Thyroid gland (tissue), 4 donors: ENCODE data around the gene FEM1C.

Experiments used
- POLR2A ChIP-seq, 2 donors: fragments of 450-650 bp; IDR thresholded peaks; one replicate each; pipeline ENCODE4 v1.6.1; 2017; ENCODE audit warnings: antibody characterized with exemption in 2 of 2, mild to moderate bottlenecking in 2 of 2, moderate library complexity in 1 of 2
- TF ChIP-seq, protein P1 (sequence below), 6 experiments: fragments of 200-600 bp in 3 of 6; fragments of 450-650 bp in 3 of 6; sonication (generic) in 3 of 6; IDR thresholded peaks; one replicate each; pipeline ENCODE4 v1.5.1; 2016 to 2019; ENCODE audit warnings: antibody characterized with exemption in 6 of 6, mild to moderate bottlenecking in 2 of 6, inconsistent platforms in 1 of 6, moderate library complexity in 1 of 6

DNA sequence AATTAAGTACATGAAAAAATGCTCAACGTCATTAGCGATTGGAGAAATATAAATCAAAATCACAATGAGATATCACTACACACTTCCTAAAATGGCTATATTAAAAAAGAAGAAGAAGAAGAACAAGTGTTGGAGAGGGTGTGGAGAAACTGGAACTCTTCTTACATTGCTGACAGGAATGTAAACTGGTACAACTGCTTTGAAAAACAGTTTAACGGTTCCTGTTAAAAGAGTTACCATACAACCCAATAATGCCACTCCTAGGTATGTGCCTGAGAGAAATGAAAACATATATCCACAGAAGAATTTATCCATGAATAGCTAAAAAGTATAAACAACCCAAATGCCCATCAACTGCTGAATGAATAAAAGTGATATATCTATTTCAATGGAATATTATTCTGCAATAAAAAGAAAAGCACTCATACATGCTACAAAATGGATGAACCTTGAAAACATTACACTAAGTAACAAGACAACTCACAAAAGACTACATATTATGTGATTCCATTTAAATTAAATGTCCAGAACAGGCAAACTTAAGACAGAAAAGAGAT is 9.0 kb downstream of the FEM1C start:
- TF ChIP-seq, protein P1, sequence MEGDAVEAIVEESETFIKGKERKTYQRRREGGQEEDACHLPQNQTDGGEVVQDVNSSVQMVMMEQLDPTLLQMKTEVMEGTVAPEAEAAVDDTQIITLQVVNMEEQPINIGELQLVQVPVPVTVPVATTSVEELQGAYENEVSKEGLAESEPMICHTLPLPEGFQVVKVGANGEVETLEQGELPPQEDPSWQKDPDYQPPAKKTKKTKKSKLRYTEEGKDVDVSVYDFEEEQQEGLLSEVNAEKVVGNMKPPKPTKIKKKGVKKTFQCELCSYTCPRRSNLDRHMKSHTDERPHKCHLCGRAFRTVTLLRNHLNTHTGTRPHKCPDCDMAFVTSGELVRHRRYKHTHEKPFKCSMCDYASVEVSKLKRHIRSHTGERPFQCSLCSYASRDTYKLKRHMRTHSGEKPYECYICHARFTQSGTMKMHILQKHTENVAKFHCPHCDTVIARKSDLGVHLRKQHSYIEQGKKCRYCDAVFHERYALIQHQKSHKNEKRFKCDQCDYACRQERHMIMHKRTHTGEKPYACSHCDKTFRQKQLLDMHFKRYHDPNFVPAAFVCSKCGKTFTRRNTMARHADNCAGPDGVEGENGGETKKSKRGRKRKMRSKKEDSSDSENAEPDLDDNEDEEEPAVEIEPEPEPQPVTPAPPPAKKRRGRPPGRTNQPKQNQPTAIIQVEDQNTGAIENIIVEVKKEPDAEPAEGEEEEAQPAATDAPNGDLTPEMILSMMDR (IDR thresholded peaks at IDR 0.05), result no peak
- no peak for TF ChIP-seq POLR2A (IDR thresholded peaks at IDR 0.05)
